ENCODE results near the gene TEX53.

DNA sequence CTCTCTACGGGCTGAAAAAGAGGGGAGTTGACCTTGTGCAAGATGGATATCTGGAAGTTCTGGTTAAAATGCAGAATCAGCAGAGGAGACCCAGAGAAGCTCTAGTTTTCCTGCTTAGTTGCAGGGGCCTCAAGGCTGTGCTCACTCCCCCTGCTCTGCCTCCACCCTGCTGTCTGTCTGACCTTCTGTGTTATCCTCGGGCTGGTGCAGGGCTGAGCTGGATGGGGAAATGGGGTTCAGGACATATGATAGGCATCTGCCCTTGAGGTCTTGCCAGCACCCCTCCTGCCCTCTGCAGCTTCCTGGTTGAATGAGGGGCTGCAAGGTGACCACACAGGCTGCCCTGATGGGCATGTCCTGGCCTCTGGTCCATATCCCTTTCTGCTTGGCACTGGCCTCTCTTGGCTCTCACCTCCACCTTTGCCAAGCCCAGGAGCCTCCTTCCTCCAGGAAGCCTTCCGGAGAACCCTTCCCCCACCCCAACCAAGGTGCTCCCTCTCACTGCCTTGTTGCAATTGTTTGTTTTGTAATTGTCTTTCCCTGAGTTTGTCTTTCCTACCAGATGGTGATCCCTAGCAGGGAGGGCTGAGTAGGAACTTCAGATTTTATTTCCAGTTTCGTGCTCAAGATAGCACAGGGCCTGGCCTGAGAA, 45.2 kb downstream of the TEX53 start:
- TF ChIP-seq, protein P1, sequence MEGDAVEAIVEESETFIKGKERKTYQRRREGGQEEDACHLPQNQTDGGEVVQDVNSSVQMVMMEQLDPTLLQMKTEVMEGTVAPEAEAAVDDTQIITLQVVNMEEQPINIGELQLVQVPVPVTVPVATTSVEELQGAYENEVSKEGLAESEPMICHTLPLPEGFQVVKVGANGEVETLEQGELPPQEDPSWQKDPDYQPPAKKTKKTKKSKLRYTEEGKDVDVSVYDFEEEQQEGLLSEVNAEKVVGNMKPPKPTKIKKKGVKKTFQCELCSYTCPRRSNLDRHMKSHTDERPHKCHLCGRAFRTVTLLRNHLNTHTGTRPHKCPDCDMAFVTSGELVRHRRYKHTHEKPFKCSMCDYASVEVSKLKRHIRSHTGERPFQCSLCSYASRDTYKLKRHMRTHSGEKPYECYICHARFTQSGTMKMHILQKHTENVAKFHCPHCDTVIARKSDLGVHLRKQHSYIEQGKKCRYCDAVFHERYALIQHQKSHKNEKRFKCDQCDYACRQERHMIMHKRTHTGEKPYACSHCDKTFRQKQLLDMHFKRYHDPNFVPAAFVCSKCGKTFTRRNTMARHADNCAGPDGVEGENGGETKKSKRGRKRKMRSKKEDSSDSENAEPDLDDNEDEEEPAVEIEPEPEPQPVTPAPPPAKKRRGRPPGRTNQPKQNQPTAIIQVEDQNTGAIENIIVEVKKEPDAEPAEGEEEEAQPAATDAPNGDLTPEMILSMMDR (IDR thresholded peaks at IDR 0.05 in 4 of 5, conservative IDR thresholded peaks at IDR 0.05 in 1 of 5) = no peak
- TF ChIP-seq POLR2A (IDR thresholded peaks at IDR 0.05) = no peak
